ENCODE measurements around the gene PARVB.

The PARVB gene

GRCh38 chr22:44047891-44048301, 23.8 kb downstream of the PARVB start:
- Histone ChIP-seq H3K36me3 (replicated peaks; ENCODE audit: low read depth, low read length) (peaks cover 10% of the 10 kb centered on the region), H3K9ac (ENCODE audit: low read length) (no peak overlapping the region), H3K9me3 (ENCODE audit: insufficient read depth, low read length) (no peaks in the 10 kb centered on the region), H3K79me2 (ENCODE audit: low read length) (peaks cover 52% of the 10 kb centered on the region), H2AFZ (ENCODE audit: low read depth, low read length) (no peak overlapping the region), H3K4me2 (ENCODE audit: low read length) (peak overlapping the region; percentile 13; the same call in 1 of the 2 replicates), H3K27me3 (ENCODE audit: low read depth, low read length) (no peaks in the 10 kb centered on the region), H3K4me1 (ENCODE audit: low read length) (peaks cover 4% of the 10 kb centered on the region; the same call in 1 of the 2 replicates), H4K20me1 (ENCODE audit: insufficient read depth, low read length) (peaks cover 82% of the 10 kb centered on the region), H3K27ac (ENCODE audit: low read length) (no peak overlapping the region), H3K4me3 (ENCODE audit: low read length) (no peak overlapping the region)
- TF ChIP-seq EZH2phosphoT487 (IDR thresholded peaks at IDR 0.05; ENCODE audit: low read depth): no peak
- TF ChIP-seq CTCF (IDR thresholded peaks at IDR 0.05; ENCODE audit: low read depth, low read length): no peak

- Histone ChIP-seq H3K9ac (ENCODE audit: low read length) (no peak overlapping the region), H4K20me1 (ENCODE audit: insufficient read depth, low read length) (peaks cover 85% of the 10 kb centered on the region), H3K9me3 (ENCODE audit: insufficient read depth, low read length) (no peaks in the 10 kb centered on the region), H3K4me3 (ENCODE audit: low read length) (no peak overlapping the region), H3K4me2 (ENCODE audit: low read length) (no peak overlapping the region), H3K36me3 (replicated peaks; ENCODE audit: low read depth, low read length) (peaks cover 10% of the 10 kb centered on the region), H2AFZ (ENCODE audit: low read depth, low read length) (no peak overlapping the region), H3K4me1 (ENCODE audit: low read length) (peaks cover 4% of the 10 kb centered on the region; the same call in 1 of the 2 replicates), H3K27ac (ENCODE audit: low read length) (no peak overlapping the region), H3K27me3 (ENCODE audit: low read depth, low read length) (no peaks in the 10 kb centered on the region), H3K79me2 (ENCODE audit: low read length) (peaks cover 47% of the 10 kb centered on the region)
- TF ChIP-seq CTCF (IDR thresholded peaks at IDR 0.05; ENCODE audit: low read depth, low read length) (no peak), EZH2phosphoT487 (IDR thresholded peaks at IDR 0.05; ENCODE audit: low read depth) (no peak)
Observed at GRCh38 chr22:44049486-44050231, 25.6 kb downstream of the PARVB start.

- Histone ChIP-seq H2AFZ (ENCODE audit: low read depth, low read length) (no peak overlapping the region), H3K9ac (ENCODE audit: low read length) (no peak overlapping the region), H3K4me3 (ENCODE audit: low read length) (no peak overlapping the region), H3K4me2 (ENCODE audit: low read length) (no peak overlapping the region), H4K20me1 (ENCODE audit: insufficient read depth, low read length) (peaks cover 76% of the 10 kb centered on the region), H3K9me3 (ENCODE audit: insufficient read depth, low read length) (no peaks in the 10 kb centered on the region), H3K79me2 (ENCODE audit: low read length) (peaks cover 38% of the 10 kb centered on the region), H3K4me1 (ENCODE audit: low read length) (peaks cover 4% of the 10 kb centered on the region; the same call in 1 of the 2 replicates), H3K27me3 (ENCODE audit: low read depth, low read length) (no peaks in the 10 kb centered on the region), H3K27ac (ENCODE audit: low read length) (no peak overlapping the region), H3K36me3 (replicated peaks; ENCODE audit: low read depth, low read length) (peaks cover 7% of the 10 kb centered on the region)
- TF ChIP-seq EZH2phosphoT487 (IDR thresholded peaks at IDR 0.05; ENCODE audit: low read depth): no peak
- TF ChIP-seq CTCF (IDR thresholded peaks at IDR 0.05; ENCODE audit: low read depth, low read length): no peak
Observed at GRCh38 chr22:44050766-44051355, 26.8 kb downstream of the PARVB start.

- Histone ChIP-seq H3K9ac (ENCODE audit: low read length) (no peak overlapping the region), H3K4me3 (ENCODE audit: low read length) (no peak overlapping the region), H2AFZ (ENCODE audit: low read depth, low read length) (no peak overlapping the region), H3K27me3 (ENCODE audit: low read depth, low read length) (no peaks in the 10 kb centered on the region), H3K79me2 (ENCODE audit: low read length) (peaks cover 38% of the 10 kb centered on the region), H3K27ac (ENCODE audit: low read length) (no peak overlapping the region), H4K20me1 (ENCODE audit: insufficient read depth, low read length) (peaks cover 76% of the 10 kb centered on the region), H3K4me2 (ENCODE audit: low read length) (no peak overlapping the region), H3K36me3 (replicated peaks; ENCODE audit: low read depth, low read length) (peaks cover 3% of the 10 kb centered on the region), H3K9me3 (ENCODE audit: insufficient read depth, low read length) (no peaks in the 10 kb centered on the region), H3K4me1 (ENCODE audit: low read length) (peaks cover 4% of the 10 kb centered on the region; the same call in 1 of the 2 replicates)
- no peak for TF ChIP-seq EZH2phosphoT487 (IDR thresholded peaks at IDR 0.05; ENCODE audit: low read depth)
- TF ChIP-seq CTCF (IDR thresholded peaks at IDR 0.05; ENCODE audit: low read depth, low read length): no peak
Observed at GRCh38 chr22:44051358-44051757, 27.3 kb downstream of the PARVB start.
